GM21423 (cell line): ENCODE measurements around the gene CYP2C19.
A peak's percentile ranks its signal among the peaks of the same experiment; 100 is the strongest.
"Not testable (repeated sequence)": the region's sequence is repeated elsewhere in the genome, so short reads cannot be mapped to it uniquely, and the experiment has no call there.

Experiments used
- ATAC-seq: cut with Tn5 transposase; IDR thresholded peaks from one replicate; pipeline ENCODE4 v1.9.1; 2021; ENCODE audit warnings: mild to moderate bottlenecking, moderate library complexity; ENCODE audit not compliant: unreplicated experiment

The CYP2C19 gene

DNA sequence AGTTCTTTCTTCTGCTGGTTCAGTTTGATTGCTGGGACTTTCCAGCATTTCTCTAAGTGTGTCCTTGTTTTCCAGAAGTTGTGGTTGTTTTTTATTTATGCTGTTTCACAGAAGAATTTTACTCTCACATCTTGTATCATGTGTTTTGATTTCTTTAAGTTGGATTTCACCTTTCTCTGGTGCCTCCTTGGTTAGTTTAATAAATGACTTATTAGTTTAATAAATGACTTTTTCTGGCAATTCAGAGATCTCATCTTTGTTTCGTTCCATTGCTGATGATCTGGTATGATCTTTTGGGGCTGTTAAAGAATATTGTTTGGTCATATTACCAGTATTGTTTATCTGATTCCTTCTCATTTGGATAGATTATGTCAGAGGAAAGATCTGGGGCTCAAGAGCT lies 116.2 kb downstream of the CYP2C19 start:
- no peak for ATAC-seq

DNA sequence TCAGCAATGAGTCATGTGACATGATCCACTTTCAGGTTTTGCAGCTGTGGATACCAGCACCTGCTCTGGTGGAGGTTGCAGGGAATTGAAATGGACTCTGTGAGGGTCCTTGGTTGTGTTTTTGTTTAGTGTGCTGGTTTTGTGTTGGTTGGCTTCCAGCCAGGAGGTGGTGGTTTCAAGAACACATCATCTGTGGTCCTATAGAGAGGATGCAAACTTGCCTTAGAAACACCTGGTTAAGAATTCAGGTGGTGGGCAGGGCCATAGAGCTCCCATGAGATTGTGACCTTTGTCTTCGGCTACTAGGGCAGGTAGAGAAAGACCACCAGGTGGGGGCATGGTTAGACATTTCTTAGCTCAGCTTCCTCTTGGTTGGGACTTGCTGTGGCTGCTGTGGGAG lies 116.7 kb downstream of the CYP2C19 start:
- ATAC-seq = no peak

DNA sequence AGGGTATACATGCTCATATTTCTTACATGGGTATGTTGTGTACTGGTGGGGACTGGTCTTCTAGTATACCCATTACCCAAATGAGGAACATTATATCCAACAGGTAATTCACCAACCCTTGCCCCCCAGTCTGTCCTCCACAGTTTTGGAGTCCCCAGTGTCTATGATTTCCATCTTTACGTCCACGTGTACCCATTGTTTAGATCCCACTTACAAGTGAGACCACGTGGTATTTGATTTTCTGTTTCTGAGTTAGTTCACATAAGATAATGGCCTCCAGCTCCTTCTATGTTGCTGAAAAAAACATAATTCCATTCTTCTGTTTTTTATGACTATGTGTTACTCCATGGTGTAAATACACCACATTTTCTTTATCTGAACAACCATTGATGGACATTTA lies 126.6 kb downstream of the CYP2C19 start:
- no peak for ATAC-seq

DNA sequence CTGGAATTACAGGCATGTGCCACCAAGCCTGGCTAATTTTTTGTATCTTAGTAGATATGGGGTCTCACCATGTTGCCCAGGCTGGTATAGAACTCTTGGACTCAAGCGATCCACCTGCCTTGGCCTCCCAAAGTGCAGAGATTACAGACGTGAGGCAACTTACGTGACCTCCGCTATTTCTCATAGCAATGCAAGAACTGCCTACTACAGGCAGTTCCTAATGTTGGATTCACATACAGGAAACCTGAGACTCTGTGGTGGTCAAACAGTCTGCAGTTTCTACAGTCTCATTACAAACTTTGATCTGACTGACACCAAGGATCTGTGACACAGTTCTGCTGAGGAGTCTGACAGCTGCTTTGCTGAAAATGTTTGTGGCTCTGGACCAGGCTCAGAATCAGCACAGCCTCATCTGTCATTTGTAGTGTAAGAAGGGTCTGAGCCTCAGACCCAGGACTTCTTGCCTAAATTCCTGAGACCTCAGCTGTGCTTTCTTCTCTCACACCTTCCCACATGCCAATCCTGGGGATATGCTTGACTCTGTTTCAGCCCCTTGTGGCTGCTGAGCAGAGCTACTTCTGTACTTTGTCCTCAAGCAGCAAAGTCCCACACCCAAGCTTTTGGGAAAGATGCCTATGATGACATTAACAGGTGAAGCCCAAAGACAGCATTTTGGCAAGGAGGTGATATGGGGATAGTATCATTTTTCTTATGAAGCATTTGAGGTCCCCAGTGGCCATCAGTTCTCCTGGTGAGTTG lies 128.0 kb downstream of the CYP2C19 start:
- no peak for ATAC-seq

DNA sequence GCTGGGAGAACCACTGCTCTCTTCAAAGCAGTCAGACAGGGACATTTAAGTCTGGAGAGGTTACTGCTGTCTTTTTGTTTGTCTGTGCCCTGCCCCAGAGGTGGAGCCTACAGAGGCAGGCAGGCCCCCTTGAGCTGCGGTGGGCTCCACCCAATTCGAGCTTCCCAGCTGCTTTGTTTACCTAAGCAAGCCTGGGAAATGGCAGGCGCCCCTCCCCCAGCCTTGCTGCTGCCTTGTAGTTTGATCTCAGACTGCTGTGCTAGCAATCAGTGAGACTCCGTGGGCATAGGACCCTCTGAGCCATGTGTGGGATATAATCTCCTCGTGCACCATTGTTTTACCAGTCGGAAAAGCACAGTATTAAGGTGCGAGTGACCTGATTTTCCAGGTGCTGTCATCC lies 135.9 kb downstream of the CYP2C19 start:
- ATAC-seq = not testable (repeated sequence)

DNA sequence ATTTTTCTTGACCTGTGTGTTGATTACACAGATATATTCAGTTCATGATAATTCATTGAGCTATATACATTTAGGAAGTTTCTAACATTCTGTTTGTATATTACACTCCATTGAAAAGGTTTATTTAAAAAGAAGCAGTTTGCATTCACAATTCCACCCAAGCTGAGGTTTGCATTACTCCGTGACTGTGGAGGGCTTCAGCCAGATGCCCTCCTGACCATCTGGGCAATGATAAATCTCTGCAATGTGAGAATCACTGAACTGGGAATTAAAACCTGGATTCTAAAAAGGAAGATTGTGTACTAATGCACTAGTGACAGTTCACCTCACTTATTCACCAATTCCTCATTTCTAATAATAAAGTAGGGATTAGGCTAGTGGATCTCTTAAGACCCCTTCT lies 139.6 kb downstream of the CYP2C19 start:
- no peak for ATAC-seq

DNA sequence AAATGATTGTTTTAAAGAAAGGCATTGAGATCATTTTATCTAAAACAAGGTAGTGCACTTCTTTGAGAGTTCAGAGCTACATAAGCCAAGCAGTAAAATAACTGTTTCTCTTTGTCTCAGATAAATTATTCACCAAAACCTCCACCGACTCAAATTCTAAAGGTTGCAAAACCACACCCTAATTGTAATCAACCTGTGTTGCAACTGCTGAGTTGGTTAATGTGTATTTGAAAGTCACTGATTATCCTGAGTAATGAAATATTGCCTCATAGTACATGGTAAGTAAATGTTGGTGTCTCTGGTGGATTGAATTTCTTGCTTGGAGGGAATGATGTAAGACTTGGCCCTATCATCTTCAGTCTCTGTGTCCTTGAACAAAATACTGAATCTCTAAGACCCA lies 140.1 kb downstream of the CYP2C19 start:
- peak; percentile 75 for ATAC-seq
